Measurements from ENCODE around the gene SUSD6. TPM values are rescaled to one million over a fixed set of nuclear protein-coding genes. Genes with fewer than 3 reads are reported as not detected.

Gene SUSD6
- total RNA-seq, 4 donors from 2014 or later: 8.8 to 35.1 (median 17.6) TPM

- Histone ChIP-seq H3K4me3 (no peak overlapping the region), H3K4me1 (no peaks in the 10 kb centered on the region), H3K36me3 (no peaks in the 10 kb centered on the region), H3K27me3 (no peaks in the 10 kb centered on the region), H3K9me3 (no peaks in the 10 kb centered on the region), H3K27ac (no peak overlapping the region)
- no peak for DNase-seq
- intact Hi-C loops (cut with DNase I; ENCODE audit: low total_unique reads): no loop called here
- no peak for TF ChIP-seq POLR2A (IDR thresholded peaks at IDR 0.05)
- no peak for TF ChIP-seq CTCF (IDR thresholded peaks at IDR 0.05)
Measured at GRCh38 chr14:69605738-69606137, 5.7 kb upstream of the SUSD6 start.

GRCh38 chr14:69606258-69607184 is 4.9 kb upstream of the SUSD6 start:
- Histone ChIP-seq H3K27ac (no peak overlapping the region), H3K36me3 (no peaks in the 10 kb centered on the region), H3K9me3 (no peaks in the 10 kb centered on the region), H3K4me3 (no peak overlapping the region), H3K27me3 (no peaks in the 10 kb centered on the region), H3K4me1 (no peaks in the 10 kb centered on the region)
- TF ChIP-seq POLR2A (IDR thresholded peaks at IDR 0.05): no peak
- intact Hi-C loops (cut with DNase I; ENCODE audit: low total_unique reads): no loop called here
- DNase-seq: no peak

- no peak for DNase-seq
- no peaks in the 10 kb centered on the region for H3K9me3 ChIP-seq
- TF ChIP-seq CTCF (IDR thresholded peaks at IDR 0.05): no peak
- no peak for TF ChIP-seq POLR2A (IDR thresholded peaks at IDR 0.05)
- H3K36me3 ChIP-seq: no peaks in the 10 kb centered on the region
- H3K27me3 ChIP-seq: no peaks in the 10 kb centered on the region
- peak overlapping the region; percentile 78 to 84 for H3K27ac ChIP-seq
- peaks cover 0 to 7% of the 10 kb centered on the region in 2 donors for H3K4me1 ChIP-seq
- peak overlapping the region; percentile 43 to 51 for H3K4me3 ChIP-seq
- intact Hi-C loops (cut with DNase I; ENCODE audit: low total_unique reads): no loop called here
Measured at GRCh38 chr14:69610020-69610873, 1.1 kb upstream of the SUSD6 start.

GRCh38 chr14:69610874-69611171 is 573 bp upstream of the SUSD6 start:
- peak overlapping the region; percentile 78 to 84 for H3K27ac ChIP-seq
- H3K4me1 ChIP-seq: peaks cover 0 to 9% of the 10 kb centered on the region in 2 donors
- H3K36me3 ChIP-seq: no peaks in the 10 kb centered on the region
- intact Hi-C loops (cut with DNase I; ENCODE audit: low total_unique reads): no loop called here
- peak overlapping the region; percentile 43 to 51 for H3K4me3 ChIP-seq
- no peak for DNase-seq
- no peaks in the 10 kb centered on the region for H3K9me3 ChIP-seq
- no peaks in the 10 kb centered on the region for H3K27me3 ChIP-seq
- TF ChIP-seq POLR2A (IDR thresholded peaks at IDR 0.05) (no peak), CTCF (IDR thresholded peaks at IDR 0.05) (no peak)

- no peaks in the 10 kb centered on the region for H3K36me3 ChIP-seq
- H3K27me3 ChIP-seq: no peaks in the 10 kb centered on the region
- H3K4me3 ChIP-seq: peak overlapping the region; percentile 73 to 97
- no peaks in the 10 kb centered on the region for H3K9me3 ChIP-seq
- TF ChIP-seq POLR2A (IDR thresholded peaks at IDR 0.05) (no peak), CTCF (IDR thresholded peaks at IDR 0.05) (no peak)
- H3K4me1 ChIP-seq: peaks cover 9 to 12% of the 10 kb centered on the region in 2 donors
- peak; percentile 28 to 33 for DNase-seq
- intact Hi-C loops (cut with DNase I; ENCODE audit: low total_unique reads): no loop called here
- H3K27ac ChIP-seq: peak overlapping the region; percentile 96 to 99
Measured at GRCh38 chr14:69612014-69612782, 802 bp downstream of the SUSD6 start.
